H1 (cell line): ENCODE measurements around the gene NOX5. TPM values are rescaled to one million over a fixed set of nuclear protein-coding genes. Genes with fewer than 3 reads are reported as not detected.

ENCODE experiments used
- CTCF ChIA-PET: fragments of 300-600 bp; sonication (Branson Sonifier 250); formaldehyde crosslinking; loops from one replicate; lab custom pipeline; 2021; ENCODE audit not compliant: partially characterized antibody; lab: Charles Lee
- POLR2A ChIA-PET: fragments of 300-600 bp; sonication (Branson Sonifier 250); formaldehyde crosslinking; loops from one replicate; lab custom pipeline; 2021; ENCODE audit warnings: inconsistent platforms; ENCODE audit not compliant: partially characterized antibody; lab: Charles Lee
- DNase-seq, 2 experiments: peaks; one replicate each; pipeline versions ENCODE4 v3.0.0 to v3.0.0-alpha.2; 2010 to 2022; ENCODE audit warnings: low spot score in 2 of 2, low read depth in 1 of 2, mixed read lengths in 1 of 2
- FAIRE-seq: peaks from 2 replicates; lab custom pipeline; 2011; peaks lifted over from hg19 to GRCh38; lab: Jason Lieb, UNC
- H2AFZ ChIP-seq: 2 replicates; pipeline ENCODE4 v1.8.1; 2012; ENCODE audit warnings: low read length, inconsistent platforms
- H2AK5ac ChIP-seq: 2 replicates; pipeline ENCODE4 v1.6.1; 2013; ENCODE audit warnings: low read depth, low read length
- H2BK120ac ChIP-seq: replicated peaks from 2 replicates; pipeline ENCODE3; 2013; ENCODE audit warnings: low read depth, low read length, inconsistent platforms
- H2BK12ac ChIP-seq: 2 replicates; pipeline ENCODE4 v1.6.1; 2013; ENCODE audit warnings: low read depth, low read length
- H2BK15ac ChIP-seq: 2 replicates; pipeline ENCODE4 v1.6.1; 2013; ENCODE audit warnings: low read length
- H2BK20ac ChIP-seq: 2 replicates; pipeline ENCODE4 v1.6.1; 2013; ENCODE audit warnings: low read length
- H2BK5ac ChIP-seq: 2 replicates; pipeline ENCODE4 v1.6.1; 2013; ENCODE audit warnings: low read depth, low read length
- H3K14ac ChIP-seq: 2 replicates; pipeline ENCODE4 v1.6.1; 2013; ENCODE audit warnings: inconsistent platforms; ENCODE audit not compliant: insufficient read length
- H3K18ac ChIP-seq: 2 replicates; pipeline ENCODE4 v1.6.1; 2013; ENCODE audit warnings: low read length; ENCODE audit errors: extremely low read depth
- H3K23ac ChIP-seq: 2 replicates; pipeline ENCODE4 v1.6.1; 2013; ENCODE audit warnings: inconsistent platforms; ENCODE audit not compliant: insufficient read length
- H3K23me2 ChIP-seq: 2 replicates; pipeline ENCODE4 v1.6.1; 2013; ENCODE audit warnings: low read depth, low read length
- H3K27ac ChIP-seq: 2 replicates; pipeline ENCODE4 v1.6.1; 2011; ENCODE audit warnings: low read depth, low read length, inconsistent platforms
- H3K27me3 ChIP-seq, 4 experiments: replicated peaks in 1 of 4; 1 replicate in 1 of 4; 2 replicates in 3 of 4; pipeline versions ENCODE4 v1.6.1 to v1.8.1; 2011 to 2013; ENCODE audit warnings: low read length in 3 of 4, mild to moderate bottlenecking in 3 of 4, inconsistent platforms in 2 of 4, mixed read lengths in 2 of 4, moderate library complexity in 1 of 4; ENCODE audit not compliant: control insufficient read depth in 3 of 4, insufficient read depth in 3 of 4; ENCODE audit errors: extremely low read depth in 1 of 4
- H3K36me3 ChIP-seq, 4 experiments: 2 replicates each; pipeline versions ENCODE4 v1.6.1 to v1.8.1; 2011 to 2013; ENCODE audit warnings: mild to moderate bottlenecking in 4 of 4, low read length in 3 of 4, moderate library complexity in 2 of 4, control low read depth in 1 of 4, inconsistent platforms in 1 of 4; ENCODE audit not compliant: insufficient read depth in 4 of 4, control insufficient read depth in 2 of 4
- H3K4ac ChIP-seq: replicated peaks from 2 replicates; pipeline ENCODE3; 2013; ENCODE audit warnings: low read length, low read depth, mixed read lengths, inconsistent platforms; ENCODE audit not compliant: insufficient read length
- H3K4me1 ChIP-seq, 4 experiments: replicated peaks in 1 of 4; 1 replicate in 1 of 4; 2 replicates in 3 of 4; pipeline versions ENCODE4 v1.6.1 to v1.8.1; 2011 to 2013; ENCODE audit warnings: low read length in 3 of 4, inconsistent platforms in 2 of 4, mixed read lengths in 1 of 4; ENCODE audit not compliant: insufficient read depth in 4 of 4, control insufficient read depth in 3 of 4
- H3K4me2 ChIP-seq, 2 experiments: 2 replicates each; pipeline versions ENCODE4 v1.6.1 to v1.8.1; 2011 to 2013; ENCODE audit warnings: low read depth in 2 of 2, low read length in 2 of 2, control low read depth in 1 of 2, inconsistent platforms in 1 of 2, mild to moderate bottlenecking in 1 of 2; ENCODE audit not compliant: insufficient read depth in 1 of 2
- H3K4me3 ChIP-seq, 4 experiments: fragments of 200-600, 300-600 bp in 1 of 4; sonication (generic), shearing (Covaris generic), sonication (Bioruptor Twin) in 1 of 4; 2 replicates each; pipeline versions ENCODE4 v1.5.1 to v1.8.1; 2011 to 2016; ENCODE audit warnings: low read length in 4 of 4, low read depth in 3 of 4, control low read depth in 2 of 4, inconsistent platforms in 2 of 4, mild to moderate bottlenecking in 2 of 4, mixed read lengths in 1 of 4, moderate library complexity in 1 of 4; ENCODE audit not compliant: insufficient read depth in 2 of 4; ENCODE audit errors: extremely low read depth in 1 of 4
- H3K56ac ChIP-seq: replicated peaks from 2 replicates; pipeline ENCODE3; 2013; ENCODE audit warnings: low read depth, mild to moderate bottlenecking, mixed read lengths, low read length, inconsistent platforms; ENCODE audit not compliant: insufficient read length
- H3K79me1 ChIP-seq: 2 replicates; pipeline ENCODE4 v1.6.1; 2013; ENCODE audit warnings: low read depth, low read length, control low read depth
- H3K79me2 ChIP-seq, 2 experiments: 2 replicates each; pipeline versions ENCODE4 v1.6.1 to v1.8.1; 2012 to 2013; ENCODE audit warnings: low read length in 2 of 2, mild to moderate bottlenecking in 2 of 2, inconsistent platforms in 1 of 2; ENCODE audit not compliant: insufficient read depth in 2 of 2, control insufficient read depth in 1 of 2
- H3K9ac ChIP-seq, 4 experiments: replicated peaks in 1 of 4; 1 replicate in 1 of 4; 2 replicates in 3 of 4; pipeline versions ENCODE4 v1.6.1 to v1.8.1; 2011 to 2013; ENCODE audit warnings: low read depth in 3 of 4, low read length in 3 of 4, control low read depth in 2 of 4, mild to moderate bottlenecking in 2 of 4, moderate library complexity in 2 of 4, inconsistent platforms in 1 of 4; ENCODE audit errors: extremely low read depth in 1 of 4
- H3K9me3 ChIP-seq, 2 experiments: 2 replicates each; pipeline versions ENCODE4 v1.6.1 to v1.8.1; 2012 to 2013; ENCODE audit warnings: mild to moderate bottlenecking in 2 of 2, moderate library complexity in 2 of 2, control low read depth in 1 of 2, inconsistent platforms in 1 of 2, low read depth in 1 of 2, low read length in 1 of 2, mixed read lengths in 1 of 2; ENCODE audit not compliant: insufficient read depth in 2 of 2
- H4K20me1 ChIP-seq, 2 experiments: replicated peaks in 1 of 2; 2 replicates each; pipeline versions ENCODE3 to v1.8.1; 2011 to 2013; ENCODE audit warnings: inconsistent platforms in 2 of 2, low read length in 2 of 2, mild to moderate bottlenecking in 1 of 2; ENCODE audit not compliant: insufficient read depth in 2 of 2, control insufficient read depth in 1 of 2
- H4K5ac ChIP-seq: 2 replicates; pipeline ENCODE4 v1.6.1; 2013; ENCODE audit warnings: low read length, low read depth, mixed read lengths, inconsistent platforms; ENCODE audit not compliant: insufficient read length
- H4K8ac ChIP-seq: 2 replicates; pipeline ENCODE4 v1.8.0; 2013; ENCODE audit warnings: mild to moderate bottlenecking, moderate library complexity, low read length, inconsistent platforms; ENCODE audit not compliant: insufficient read depth; ENCODE audit errors: extremely low read depth
- H4K91ac ChIP-seq: replicated peaks from 2 replicates; pipeline ENCODE3; 2013; ENCODE audit warnings: low read length, mixed read lengths, inconsistent platforms; ENCODE audit not compliant: insufficient read length
- ASH2L ChIP-seq: fragments of 200-600, 300-600 bp; sonication (generic); IDR thresholded peaks from one replicate; pipeline ENCODE4 v1.7.1; 2017; ENCODE audit warnings: low read length
- ATF2 ChIP-seq: IDR thresholded peaks from 2 replicates; pipeline ENCODE4 v1.6.1; 2012; ENCODE audit warnings: low read length, inconsistent platforms
- ATF3 ChIP-seq: IDR thresholded peaks from 2 replicates; pipeline ENCODE4 v1.6.1; 2011; ENCODE audit warnings: low read depth, mild to moderate bottlenecking, low read length; ENCODE audit not compliant: insufficient read depth
- BACH1 ChIP-seq: IDR thresholded peaks from 2 replicates; pipeline ENCODE4 v1.6.1; 2012; ENCODE audit warnings: low read length, improper control_type of control experiment
- BCL11A ChIP-seq, 2 experiments: IDR thresholded peaks; one replicate each; pipeline ENCODE4 v1.6.1; 2011; ENCODE audit warnings: low read depth in 2 of 2, low read length in 2 of 2, mild to moderate bottlenecking in 2 of 2
- CBX8 ChIP-seq: fragments of 300-800, 300-1000 bp; sonication (generic); IDR thresholded peaks from 2 replicates; pipeline ENCODE4 v1.7.1; 2016; ENCODE audit warnings: low read depth, low read length, borderline replicate concordance
- CHD2 ChIP-seq: IDR thresholded peaks from 2 replicates; pipeline ENCODE4 v1.6.1; 2012; ENCODE audit warnings: low read length, improper control_type of control experiment
- JUND ChIP-seq: IDR thresholded peaks from 2 replicates; pipeline ENCODE4 v1.6.1; 2011; ENCODE audit warnings: mild to moderate bottlenecking, improper control_type of control experiment, low read length
- NANOG ChIP-seq: IDR thresholded peaks from 2 replicates; pipeline ENCODE4 v1.6.1; 2011; ENCODE audit warnings: low read length, low read depth, mild to moderate bottlenecking, inconsistent platforms; ENCODE audit not compliant: insufficient read depth, poor library complexity, severe bottlenecking
- POLR2A ChIP-seq, 2 experiments: IDR thresholded peaks; 1 replicate in 1 of 2; 2 replicates in 1 of 2; pipeline ENCODE4 v1.6.1; 2011; ENCODE audit warnings: low read depth in 2 of 2, low read length in 2 of 2, mild to moderate bottlenecking in 2 of 2; ENCODE audit errors: control extremely low read depth in 1 of 2
- RBBP5 ChIP-seq: IDR thresholded peaks from 2 replicates; pipeline ENCODE4 v1.7.1; 2012; ENCODE audit warnings: low read depth, mild to moderate bottlenecking, inconsistent platforms, low read length, moderate library complexity, borderline replicate concordance
- SP1 ChIP-seq: IDR thresholded peaks from 2 replicates; pipeline ENCODE4 v1.6.1; 2011; ENCODE audit warnings: low read depth, low read length
- ZNF274 ChIP-seq: IDR thresholded peaks from 2 replicates; pipeline ENCODE4 v1.7.0; 2012; ENCODE audit warnings: low read length, borderline replicate concordance; ENCODE audit errors: extremely low read depth
- WGBS, 2 experiments: shearing (Covaris generic) in 1 of 2; methylation state at CpG; one replicate each; pipeline versions ENCODE4 v1.1.6 to v1.1.7; 2013 to 2015; ENCODE audit warnings: low lambda C conversion rate in 2 of 2, mixed read lengths in 2 of 2, inconsistent platforms in 1 of 2, low coverage in 1 of 2, missing lambda C conversion rate in 1 of 2; ENCODE audit not compliant: insufficient replicate concordance in 2 of 2, insufficient coverage in 1 of 2, insufficient read length in 1 of 2; ENCODE audit errors: extremely low coverage in 1 of 2, missing lambda C conversion rate in 1 of 2; 5-methylcytosine and 5-hydroxymethylcytosine counted together
- polyA plus RNA-seq, 7 experiments: library from polyadenylated mRNA; depleted of rRNA in 3 of 7; stranded (reverse) in 5 of 7; unstranded in 2 of 7; fragments of >200 nt in 5 of 7; fragments of 200-250 nt in 2 of 7; gene quantifications; 1 replicate in 5 of 7; 2 replicates in 1 of 7; 4 replicates in 1 of 7; pipeline versions ENCODE4 v1.2.1 to v1.2.3, GENCODE V29; 2011 to 2013; ENCODE audit warnings: missing spikeins in 2 of 7, mixed read lengths in 2 of 7
- total RNA-seq: library from RNA; stranded (reverse); fragmentation: NEBNext Ultra II Directional; extraction: Animal tissue kit (Norgen Biotek cat#: 25700); gene quantifications from 2 replicates; pipeline ENCODE4 v1.2.1, GENCODE V29; 2021

The NOX5 gene
- total and polyA plus RNA-seq, 2 of the 8 experiments (the other 6 are each of a cell fraction or from before 2014, with no cell fraction given), result under 0.01 TPM; not detected in 1

- H3K9me3 ChIP-seq, result no peaks in the 10 kb centered on the region
- no peak overlapping the region for H3K27ac ChIP-seq
- no peak overlapping the region for H4K5ac ChIP-seq
- DNase-seq (no peak), FAIRE-seq (no peak)
- H3K23ac ChIP-seq, result no peak overlapping the region
- H2AFZ ChIP-seq, result no peak overlapping the region
- WGBS, 2 experiments, result 70% methylated on average over 5 of the region's 5 CpGs; no CpG with 5 or more reads in 1 of the 2 experiments
- no peak overlapping the region for H2BK12ac ChIP-seq
- H3K36me3 ChIP-seq, result no peaks in the 10 kb centered on the region
- no peak overlapping the region for H3K56ac ChIP-seq
- no peak overlapping the region for H2BK5ac ChIP-seq
- H3K4ac ChIP-seq, result no peak overlapping the region
- POLR2A ChIA-PET, result no interaction called here
- no peak overlapping the region for H4K91ac ChIP-seq
- H3K4me3 ChIP-seq, result no peak overlapping the region
- H2BK20ac ChIP-seq, result no peak overlapping the region
- no peak overlapping the region for H4K8ac ChIP-seq
- H2BK120ac ChIP-seq, result no peak overlapping the region
- no peaks in the 10 kb centered on the region for H4K20me1 ChIP-seq
- CTCF ChIA-PET, result interaction anchor here (0.9 to 2.4 kb wide), 3 partner anchors 8 to 35 kb away, joined by 3 to 11 read pairs (median 5); no protein-coding TSS in a partner anchor
- no peaks in the 10 kb centered on the region for H3K79me1 ChIP-seq
- no peaks in the 10 kb centered on the region for H3K27me3 ChIP-seq
- H3K4me1 ChIP-seq, result peaks cover 2 to 16% (median 9%) of the 10 kb centered on the region in 4 experiments
- no peak overlapping the region for H2AK5ac ChIP-seq
- no peak overlapping the region for H2BK15ac ChIP-seq
- H3K18ac ChIP-seq, result no peak overlapping the region
- H3K14ac ChIP-seq, result no peak overlapping the region
- H3K9ac ChIP-seq, result no peak overlapping the region
- no peaks in the 10 kb centered on the region for H3K23me2 ChIP-seq
- peak overlapping the region in 1 of 2 experiments; percentile 47; a peak in 1 of 4 replicates for H3K4me2 ChIP-seq
- no peaks in the 10 kb centered on the region for H3K79me2 ChIP-seq
- TF ChIP-seq NANOG, result no peak
- no peak for TF ChIP-seq ATF2
- TF ChIP-seq SP1, result no peak
- TF ChIP-seq BACH1, result no peak
- TF ChIP-seq BCL11A (IDR thresholded peaks at IDR 0.05; ENCODE audit: low read depth in 2 of 2, low read length in 2 of 2), result no peak
- no peak for TF ChIP-seq RBBP5
- TF ChIP-seq ASH2L, result no peak
- TF ChIP-seq JUND, result no peak
- TF ChIP-seq ATF3, result no peak
- no peak for TF ChIP-seq CBX8
- no peak for TF ChIP-seq CHD2
- no peak for TF ChIP-seq POLR2A (IDR thresholded peaks at IDR 0.05; ENCODE audit: control extremely low read depth in 1 of 2, low read depth in 2 of 2, low read length in 2 of 2)
- TF ChIP-seq ZNF274, result no peak
Measured at GRCh38 chr15:69000091-69000490, 14.4 kb upstream of the NOX5 start.
